Uterus (tissue), 2 donors: ENCODE data around the gene ZNF469.

ENCODE experiments used
- POLR2A ChIP-seq, 2 donors: fragments of 450-650 bp; IDR thresholded peaks; one replicate each; pipeline ENCODE4 v1.6.1; 2016; ENCODE audit warnings: antibody characterized with exemption in 2 of 2, mild to moderate bottlenecking in 1 of 2, moderate library complexity in 1 of 2
- TF ChIP-seq, protein P1 (sequence below), 4 experiments: fragments of 200-600 bp in 2 of 4; fragments of 450-650 bp in 2 of 4; sonication (generic) in 2 of 4; IDR thresholded peaks; one replicate each; pipeline ENCODE4 v1.5.1; 2016 to 2019; ENCODE audit warnings: antibody characterized with exemption in 4 of 4, mild to moderate bottlenecking in 2 of 4, moderate library complexity in 1 of 4

DNA sequence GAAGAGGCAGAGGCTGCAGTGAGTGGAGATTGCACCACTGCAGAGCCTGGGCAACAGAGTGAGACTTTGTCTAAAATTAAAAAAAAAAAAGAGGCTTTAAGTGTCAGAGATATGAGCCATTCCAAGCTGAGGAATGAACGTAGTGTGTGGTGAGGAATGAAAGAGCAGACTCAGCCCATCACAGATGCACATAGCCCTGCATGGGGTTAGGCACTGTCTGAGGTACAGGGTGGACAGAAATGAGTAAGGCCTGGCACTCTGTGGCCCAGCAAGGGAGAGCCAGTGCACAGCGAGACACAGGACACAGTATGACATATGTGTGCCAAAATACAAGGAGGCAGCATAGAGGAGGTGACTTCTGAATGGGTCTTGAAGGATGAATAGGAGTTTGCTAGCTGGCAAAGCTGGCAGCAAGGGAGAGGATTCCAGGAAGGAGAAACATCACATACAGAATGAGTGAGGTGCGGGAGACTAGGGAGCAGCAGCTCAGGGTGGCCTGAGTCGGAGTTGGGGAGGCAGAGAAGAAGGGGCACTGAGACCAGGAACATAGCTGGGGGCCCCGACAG is 8.7 kb upstream of the ZNF469 start:
- TF ChIP-seq, protein P1, sequence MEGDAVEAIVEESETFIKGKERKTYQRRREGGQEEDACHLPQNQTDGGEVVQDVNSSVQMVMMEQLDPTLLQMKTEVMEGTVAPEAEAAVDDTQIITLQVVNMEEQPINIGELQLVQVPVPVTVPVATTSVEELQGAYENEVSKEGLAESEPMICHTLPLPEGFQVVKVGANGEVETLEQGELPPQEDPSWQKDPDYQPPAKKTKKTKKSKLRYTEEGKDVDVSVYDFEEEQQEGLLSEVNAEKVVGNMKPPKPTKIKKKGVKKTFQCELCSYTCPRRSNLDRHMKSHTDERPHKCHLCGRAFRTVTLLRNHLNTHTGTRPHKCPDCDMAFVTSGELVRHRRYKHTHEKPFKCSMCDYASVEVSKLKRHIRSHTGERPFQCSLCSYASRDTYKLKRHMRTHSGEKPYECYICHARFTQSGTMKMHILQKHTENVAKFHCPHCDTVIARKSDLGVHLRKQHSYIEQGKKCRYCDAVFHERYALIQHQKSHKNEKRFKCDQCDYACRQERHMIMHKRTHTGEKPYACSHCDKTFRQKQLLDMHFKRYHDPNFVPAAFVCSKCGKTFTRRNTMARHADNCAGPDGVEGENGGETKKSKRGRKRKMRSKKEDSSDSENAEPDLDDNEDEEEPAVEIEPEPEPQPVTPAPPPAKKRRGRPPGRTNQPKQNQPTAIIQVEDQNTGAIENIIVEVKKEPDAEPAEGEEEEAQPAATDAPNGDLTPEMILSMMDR (IDR thresholded peaks at IDR 0.05) = no peak
- TF ChIP-seq POLR2A (IDR thresholded peaks at IDR 0.05) = no peak
